Measurements from ENCODE around the gene LAMA3.

DNA sequence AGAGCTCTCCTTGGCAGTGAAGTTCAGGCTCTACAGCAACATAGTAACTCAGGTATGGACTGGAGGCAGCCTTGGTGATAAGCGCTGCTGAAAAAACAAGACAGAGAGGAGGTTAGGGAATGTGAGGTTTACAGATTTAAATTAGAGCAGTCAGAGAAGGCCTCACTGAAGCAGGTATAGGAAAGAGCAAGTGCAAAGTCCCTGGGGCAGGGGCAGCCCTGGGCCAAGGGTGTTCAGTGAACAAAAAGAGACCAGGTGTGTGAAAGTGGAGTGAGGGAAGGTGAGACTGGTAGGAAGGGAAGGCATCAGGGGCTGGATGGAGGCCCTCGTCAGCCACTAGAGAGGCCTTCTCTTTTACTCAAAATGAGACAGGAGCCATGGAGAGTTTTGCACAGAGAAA is 89.6 kb downstream of the LAMA3 start:
- TF ChIP-seq, protein P1, sequence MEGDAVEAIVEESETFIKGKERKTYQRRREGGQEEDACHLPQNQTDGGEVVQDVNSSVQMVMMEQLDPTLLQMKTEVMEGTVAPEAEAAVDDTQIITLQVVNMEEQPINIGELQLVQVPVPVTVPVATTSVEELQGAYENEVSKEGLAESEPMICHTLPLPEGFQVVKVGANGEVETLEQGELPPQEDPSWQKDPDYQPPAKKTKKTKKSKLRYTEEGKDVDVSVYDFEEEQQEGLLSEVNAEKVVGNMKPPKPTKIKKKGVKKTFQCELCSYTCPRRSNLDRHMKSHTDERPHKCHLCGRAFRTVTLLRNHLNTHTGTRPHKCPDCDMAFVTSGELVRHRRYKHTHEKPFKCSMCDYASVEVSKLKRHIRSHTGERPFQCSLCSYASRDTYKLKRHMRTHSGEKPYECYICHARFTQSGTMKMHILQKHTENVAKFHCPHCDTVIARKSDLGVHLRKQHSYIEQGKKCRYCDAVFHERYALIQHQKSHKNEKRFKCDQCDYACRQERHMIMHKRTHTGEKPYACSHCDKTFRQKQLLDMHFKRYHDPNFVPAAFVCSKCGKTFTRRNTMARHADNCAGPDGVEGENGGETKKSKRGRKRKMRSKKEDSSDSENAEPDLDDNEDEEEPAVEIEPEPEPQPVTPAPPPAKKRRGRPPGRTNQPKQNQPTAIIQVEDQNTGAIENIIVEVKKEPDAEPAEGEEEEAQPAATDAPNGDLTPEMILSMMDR (IDR thresholded peaks at IDR 0.05; ENCODE audit: borderline replicate concordance, extremely low read depth, low read length, poor library complexity, severe bottlenecking), result no peak
- TF ChIP-seq EZH2 (IDR thresholded peaks at IDR 0.05; ENCODE audit: borderline replicate concordance, low read depth, low read length, severe bottlenecking), result no peak

Data from DND-41 (cell line).